Stimulated activated CD8-positive, alpha-beta memory T cell treated with anti-CD3 and anti-CD28 coated beads, Interleukin-4, amount 100 ng/mL, for 4 hours (primary cell): ENCODE results near the gene MUC6.

Experiments used
- DNase-seq, 2 donors: peaks; one replicate each; pipeline ENCODE4 v3.0.0-alpha.2; 2020; ENCODE audit warnings: low read depth in 2 of 2, low spot score in 1 of 2

Gene MUC6

DNA sequence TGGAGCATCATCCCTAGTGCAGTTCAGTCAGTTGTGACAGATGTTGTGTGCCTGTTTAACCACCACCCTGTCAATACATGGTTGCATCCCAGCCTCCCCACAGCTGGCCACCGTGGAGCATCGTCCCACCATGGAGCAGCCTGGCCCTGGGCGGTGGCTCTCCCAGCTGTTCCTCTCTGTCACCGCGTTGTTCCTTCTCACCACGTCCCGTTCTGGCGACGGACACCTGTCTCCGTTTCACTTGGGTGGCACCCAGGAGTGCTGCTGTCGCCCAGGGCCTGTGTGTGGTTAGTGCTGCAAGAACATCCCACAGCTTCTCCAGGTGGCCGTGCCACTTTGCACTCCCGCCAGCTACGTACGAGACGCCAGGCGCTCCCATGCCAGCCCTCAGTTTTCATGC is 26.5 kb downstream of the MUC6 start:
- no peak for DNase-seq

DNA sequence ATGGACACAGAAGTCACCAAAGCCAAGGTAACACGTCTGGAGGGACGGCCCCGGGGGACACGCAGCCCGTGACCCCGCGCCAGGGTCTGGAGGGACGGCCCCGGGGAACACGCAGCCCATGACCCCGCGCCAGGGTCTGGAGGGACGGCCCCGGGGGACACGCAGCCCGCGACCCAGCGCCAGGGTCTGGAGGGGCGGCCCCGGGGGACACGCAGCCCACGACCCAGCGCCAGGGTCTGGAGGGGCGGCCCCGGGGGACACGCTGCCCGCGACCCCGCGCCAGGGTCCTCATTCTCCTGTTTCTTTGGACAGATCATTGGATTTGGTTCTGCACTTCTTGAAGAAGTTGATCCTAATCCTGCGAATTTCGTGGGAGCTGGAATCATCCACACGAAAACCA is 27.1 kb downstream of the MUC6 start:
- no peak for DNase-seq

DNA sequence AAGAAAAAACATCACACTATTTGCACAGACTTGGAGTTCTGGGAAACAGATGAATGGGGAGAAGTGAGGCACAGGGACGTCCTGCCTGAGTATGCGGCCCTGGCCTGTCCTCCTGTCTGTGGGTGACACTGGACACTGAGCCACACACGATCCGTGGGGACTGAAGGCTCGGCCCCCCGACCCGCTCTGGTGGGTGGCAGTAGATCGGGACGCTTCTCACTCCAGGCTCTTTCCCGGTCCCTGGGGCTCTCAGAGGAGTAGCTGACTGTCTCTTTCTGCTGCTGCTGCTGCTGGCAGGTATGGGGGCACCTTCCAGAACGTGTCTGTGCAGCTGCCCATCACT is 27.7 kb downstream of the MUC6 start:
- DNase-seq: no peak

DNA sequence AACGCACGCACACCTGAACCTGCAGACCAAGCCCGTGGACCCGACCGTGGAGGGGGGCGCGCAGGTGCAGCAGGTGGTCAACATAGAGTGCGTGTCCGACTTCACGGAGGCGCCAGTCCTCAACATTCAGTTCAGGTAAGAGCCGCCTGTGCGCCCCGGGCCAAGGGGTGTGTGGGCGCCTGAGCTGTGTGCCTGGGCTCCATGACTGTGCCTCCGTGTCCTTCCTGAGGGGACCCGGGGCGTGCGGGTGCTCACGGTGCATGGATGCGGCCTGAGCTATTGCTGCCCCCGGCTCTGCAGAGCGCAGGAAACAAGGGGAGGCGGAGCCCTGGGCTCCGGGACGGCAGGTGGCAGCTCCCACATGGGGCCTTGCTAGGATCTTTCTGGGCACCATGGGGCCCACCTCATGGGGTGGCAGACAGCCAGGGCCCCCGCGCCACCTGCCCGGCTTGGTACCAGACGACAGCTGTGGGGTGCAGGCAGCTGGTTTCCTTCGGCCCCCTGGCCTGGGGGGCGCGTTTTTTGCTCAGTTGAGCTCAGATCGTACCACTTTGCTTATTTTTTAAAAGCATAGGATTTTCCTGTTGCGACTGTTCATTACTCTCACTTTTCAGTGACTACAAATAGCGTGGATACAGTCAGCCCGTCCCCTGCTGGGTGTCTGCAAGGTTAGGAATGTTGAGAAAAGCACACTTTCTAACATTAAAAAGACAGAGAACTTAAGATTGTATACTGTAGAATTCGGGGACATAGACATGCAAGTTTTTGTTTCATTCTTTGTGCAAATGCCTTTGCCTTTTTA is 28.3 kb downstream of the MUC6 start:
- DNase-seq: no peak

GRCh38 chr11:1007279-1007678 is 29.2 kb downstream of the MUC6 start:
- DNase-seq: no peak

DNA sequence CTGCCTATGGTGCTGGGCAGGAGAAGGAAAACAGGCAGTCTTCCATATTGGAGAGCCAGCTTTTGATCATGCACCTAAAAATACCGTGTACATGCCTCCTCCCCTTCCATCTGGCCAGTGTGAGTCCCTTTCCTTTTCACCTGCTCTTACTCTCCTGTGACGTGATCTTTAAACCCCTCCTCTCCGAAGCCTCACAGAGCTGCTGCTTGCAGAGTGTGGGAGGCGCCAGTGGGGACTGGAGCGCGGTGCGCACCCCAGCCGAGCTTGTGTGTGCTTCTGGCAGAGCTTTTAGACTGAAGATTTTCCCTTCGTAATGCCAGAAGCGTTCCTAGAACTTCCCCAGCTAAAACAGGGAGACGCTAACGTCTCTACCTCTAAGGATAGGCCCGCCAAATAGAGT is 29.8 kb downstream of the MUC6 start:
- DNase-seq: no peak

DNA sequence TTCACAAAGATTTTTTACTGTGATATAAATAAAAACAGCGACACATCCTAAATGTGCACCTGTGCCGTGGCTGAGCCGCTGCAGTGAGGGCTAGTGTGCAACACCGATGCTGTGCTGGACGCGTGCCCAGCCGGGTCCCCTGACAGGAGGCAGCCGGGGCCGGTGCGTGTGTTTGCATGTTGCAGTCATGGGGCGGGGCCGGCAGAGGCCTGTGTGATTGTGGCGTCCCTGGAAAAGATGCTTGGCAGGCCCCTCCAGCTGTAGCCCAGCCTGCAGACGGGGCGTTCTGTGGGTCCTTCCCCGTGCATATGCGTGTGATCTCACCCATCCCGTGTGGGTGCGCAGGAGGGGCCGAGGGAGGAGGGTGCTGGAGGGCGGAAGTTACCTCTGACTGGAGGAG is 30.6 kb downstream of the MUC6 start:
- DNase-seq: no peak

DNA sequence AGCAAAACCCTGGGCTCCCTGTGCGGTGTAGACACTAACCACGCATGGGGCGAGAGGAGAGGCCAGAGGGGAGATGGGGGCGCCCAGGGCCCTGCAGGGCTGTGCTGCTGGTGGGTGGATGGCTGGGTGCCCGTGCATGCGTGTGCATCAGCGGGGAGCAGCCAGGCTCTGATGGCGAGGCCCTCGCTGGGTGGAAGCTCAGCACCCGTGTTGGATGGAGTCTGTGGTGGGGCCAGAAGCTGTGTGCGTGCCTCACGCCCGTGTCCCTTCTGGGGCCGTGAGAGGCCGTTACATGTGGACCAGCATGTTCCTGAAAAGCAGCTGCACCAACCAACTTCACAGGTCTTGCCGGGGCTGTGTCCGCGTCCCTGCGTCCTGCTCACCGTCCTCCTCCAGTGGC is 33.4 kb downstream of the MUC6 start:
- DNase-seq: no peak

DNA sequence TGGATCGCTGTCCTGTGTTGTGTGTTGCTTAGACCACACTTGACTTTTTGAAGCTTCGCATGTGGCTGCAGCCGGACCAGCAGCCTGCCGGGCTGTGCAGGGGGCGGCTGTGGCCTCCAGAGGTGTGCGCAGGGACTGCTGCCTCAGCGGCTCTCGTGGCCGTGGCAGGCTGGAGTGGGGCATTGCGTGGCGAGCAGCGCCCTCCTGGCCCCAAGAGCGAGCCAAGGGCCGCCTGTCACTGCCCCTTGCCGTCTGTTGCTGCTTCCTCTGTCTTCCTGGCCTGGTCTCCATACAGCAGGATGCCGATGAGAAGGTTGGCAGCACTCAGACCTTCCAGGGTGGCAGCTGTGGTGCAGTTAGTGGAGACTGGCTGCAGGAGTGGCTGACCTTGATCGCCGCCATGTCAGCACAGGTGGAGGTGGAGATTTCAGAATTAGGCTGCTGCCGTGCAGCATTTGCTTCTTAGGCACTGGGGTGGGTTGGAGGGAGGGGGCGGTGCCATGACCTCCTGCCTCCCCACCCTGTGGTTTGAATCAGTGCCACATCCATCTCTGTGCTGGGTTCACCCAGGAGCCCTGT is 34.0 kb downstream of the MUC6 start:
- no peak for DNase-seq

DNA sequence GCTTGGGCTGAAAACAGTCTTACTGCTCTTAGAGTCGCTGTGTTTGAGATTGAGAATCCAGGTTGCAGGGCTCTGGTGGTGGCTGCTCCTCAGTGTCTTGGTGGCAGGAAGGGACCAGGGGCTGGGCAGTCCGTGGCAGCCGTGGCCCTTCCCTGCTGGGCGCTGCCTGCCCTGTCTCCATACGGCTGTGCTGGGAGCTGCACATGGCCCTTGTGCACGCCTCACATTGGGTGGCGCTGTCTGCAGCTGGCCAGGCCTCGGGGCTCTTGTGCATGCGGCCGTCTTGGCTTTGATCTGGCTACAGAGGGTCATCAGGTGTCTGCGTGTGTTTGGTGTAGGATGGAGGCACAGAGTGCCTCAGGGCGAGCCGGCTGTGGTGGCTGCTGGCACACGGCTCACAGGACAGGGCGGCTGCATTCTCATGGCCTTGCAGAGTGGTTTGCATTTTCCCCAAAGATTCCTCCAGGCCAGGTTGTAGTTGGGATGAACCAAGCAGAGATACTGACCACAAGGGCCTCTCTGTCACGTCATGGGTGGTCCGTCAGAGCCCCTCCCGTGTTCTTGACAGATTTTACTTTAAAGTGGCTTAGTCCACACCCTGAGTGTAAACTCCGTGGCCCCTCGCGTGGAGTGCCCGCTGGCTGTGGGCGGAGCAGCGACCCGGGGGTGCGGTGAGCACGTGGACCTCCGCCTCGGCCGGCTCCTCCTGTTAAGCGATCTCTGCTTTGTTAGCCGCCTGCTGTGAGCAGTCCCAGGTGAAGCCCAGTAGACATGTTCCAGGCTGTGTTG is 34.7 kb downstream of the MUC6 start:
- DNase-seq: no peak

GRCh38 chr11:1000357-1001278 is 35.9 kb downstream of the MUC6 start:
- no peak for DNase-seq

GRCh38 chr11:999009-999408 is 37.5 kb downstream of the MUC6 start:
- no peak for DNase-seq

DNA sequence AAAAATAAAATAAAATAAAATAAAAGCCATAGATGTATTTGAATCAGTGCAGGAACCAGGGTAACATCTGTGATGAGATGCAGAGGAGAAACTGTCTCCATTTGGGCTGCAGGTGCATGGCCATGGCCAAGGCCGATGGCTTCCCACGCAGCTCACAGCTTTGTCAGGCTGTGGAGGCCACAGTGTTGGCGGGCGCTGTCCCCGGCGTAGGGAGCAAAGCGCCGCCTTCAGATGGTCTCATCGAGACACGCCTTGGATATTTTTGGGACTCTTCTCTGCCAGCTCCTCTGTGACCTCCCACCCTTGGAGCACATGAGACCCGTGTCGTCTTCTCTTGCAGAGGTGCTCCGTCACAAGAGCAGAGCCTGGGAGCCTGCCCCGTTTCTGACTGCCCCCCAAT is 38.6 kb downstream of the MUC6 start:
- DNase-seq: no peak

DNA sequence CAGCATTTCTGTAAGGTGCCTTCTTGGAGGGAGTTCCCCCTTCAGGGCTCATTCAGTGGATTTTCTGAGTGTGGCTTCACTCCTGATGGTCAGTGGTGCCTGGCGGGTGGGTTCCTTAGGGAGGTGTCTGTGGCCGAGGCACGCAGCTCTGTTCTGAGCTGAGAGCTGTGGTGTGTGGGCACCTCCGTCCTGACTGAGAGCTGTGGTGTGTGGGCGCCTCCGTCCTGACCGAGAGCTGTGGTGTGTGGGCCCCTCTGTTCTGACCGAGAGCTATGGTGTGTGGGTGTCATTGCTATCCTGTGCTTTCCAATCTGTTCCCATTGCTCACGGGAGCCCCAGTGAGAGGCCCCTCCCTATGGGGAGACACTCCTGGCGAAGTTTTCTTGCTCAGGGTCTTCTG is 39.8 kb downstream of the MUC6 start:
- DNase-seq: no peak

GRCh38 chr11:995752-996420 is 40.6 kb downstream of the MUC6 start:
- no peak for DNase-seq

GRCh38 chr11:995044-995751 is 41.3 kb downstream of the MUC6 start:
- DNase-seq: no peak

- no peak for DNase-seq
Observed at GRCh38 chr11:993632-994167, 42.8 kb downstream of the MUC6 start.

- no peak for DNase-seq
Observed at GRCh38 chr11:992577-992976, 43.9 kb downstream of the MUC6 start.

GRCh38 chr11:991711-992307 is 44.7 kb downstream of the MUC6 start:
- no peak for DNase-seq
